Measurements from ENCODE around the gene ST7.

DNA sequence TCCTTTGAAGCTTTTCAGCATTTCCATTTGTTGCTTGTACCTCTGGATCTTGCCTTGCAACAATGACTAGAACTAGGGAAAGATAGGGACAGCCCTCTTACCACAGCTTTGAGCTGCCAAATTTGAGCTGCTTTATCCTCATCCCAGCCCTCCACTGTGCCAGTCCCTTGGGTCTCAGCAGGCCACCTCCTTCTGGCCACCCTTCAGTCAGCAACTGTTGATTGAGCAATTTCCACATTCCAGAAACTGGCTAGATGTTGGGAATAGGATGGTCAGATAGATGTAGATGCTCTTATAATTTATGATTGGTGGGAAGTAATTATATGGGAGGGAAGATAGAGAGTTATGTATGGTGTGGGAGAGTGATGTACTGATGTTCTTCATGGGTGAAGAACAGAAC is 100.1 kb downstream of the ST7 start:
- TF ChIP-seq, protein P1, sequence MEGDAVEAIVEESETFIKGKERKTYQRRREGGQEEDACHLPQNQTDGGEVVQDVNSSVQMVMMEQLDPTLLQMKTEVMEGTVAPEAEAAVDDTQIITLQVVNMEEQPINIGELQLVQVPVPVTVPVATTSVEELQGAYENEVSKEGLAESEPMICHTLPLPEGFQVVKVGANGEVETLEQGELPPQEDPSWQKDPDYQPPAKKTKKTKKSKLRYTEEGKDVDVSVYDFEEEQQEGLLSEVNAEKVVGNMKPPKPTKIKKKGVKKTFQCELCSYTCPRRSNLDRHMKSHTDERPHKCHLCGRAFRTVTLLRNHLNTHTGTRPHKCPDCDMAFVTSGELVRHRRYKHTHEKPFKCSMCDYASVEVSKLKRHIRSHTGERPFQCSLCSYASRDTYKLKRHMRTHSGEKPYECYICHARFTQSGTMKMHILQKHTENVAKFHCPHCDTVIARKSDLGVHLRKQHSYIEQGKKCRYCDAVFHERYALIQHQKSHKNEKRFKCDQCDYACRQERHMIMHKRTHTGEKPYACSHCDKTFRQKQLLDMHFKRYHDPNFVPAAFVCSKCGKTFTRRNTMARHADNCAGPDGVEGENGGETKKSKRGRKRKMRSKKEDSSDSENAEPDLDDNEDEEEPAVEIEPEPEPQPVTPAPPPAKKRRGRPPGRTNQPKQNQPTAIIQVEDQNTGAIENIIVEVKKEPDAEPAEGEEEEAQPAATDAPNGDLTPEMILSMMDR (optimal IDR thresholded peaks at IDR 0.05 in 1 of 3, IDR thresholded peaks at IDR 0.05 in 1 of 3, conservative IDR thresholded peaks at IDR 0.05 in 1 of 3; ENCODE audit: extremely low read depth in 1 of 3, insufficient read depth in 2 of 3, low read length in 3 of 3), result no peak
- TF ChIP-seq EZH2 (IDR thresholded peaks at IDR 0.05; ENCODE audit: low read length), result no peak
